Naive thymus-derived CD4-positive, alpha-beta T cell (primary cell): ENCODE data around the gene BRI3. TPM values are rescaled to one million over a fixed set of nuclear protein-coding genes. Genes with fewer than 3 reads are reported as not detected.

Experiments
- ATAC-seq: fragments of 150-1000 bp; cut with Tn5 transposase; 2 replicates; pipeline ENCODE4 v1.10.0; 2021; ENCODE audit warnings: mild to moderate bottlenecking, moderate library complexity
- CTCF ChIA-PET: fragments of 350-600 bp; sonication (Branson Sonifier 250); formaldehyde crosslinking; loops from one replicate; lab custom pipeline; 2021; ENCODE audit warnings: antibody characterized with exemption; lab: Charles Lee
- POLR2A ChIA-PET: fragments of 350-600 bp; sonication (Branson Sonifier 250); formaldehyde crosslinking; loops from one replicate; lab custom pipeline; 2021; ENCODE audit warnings: antibody characterized with exemption, inconsistent platforms; lab: Charles Lee
- DNase-seq, 9 donors: peaks; one replicate each; pipeline versions ENCODE4 v3.0.0 to v3.0.0-alpha.2; 2020 to 2022; ENCODE audit warnings: mixed read lengths in 1 of 9
- H3K27ac ChIP-seq: one replicate; pipeline ENCODE4 v1.7.0; 2013; ENCODE audit warnings: mild to moderate bottlenecking, low read depth, low read length, moderate library complexity
- H3K27me3 ChIP-seq, 2 donors: one replicate each; pipeline ENCODE4 v1.7.0; 2013; ENCODE audit warnings: low read length in 2 of 2, mild to moderate bottlenecking in 2 of 2, moderate library complexity in 2 of 2; ENCODE audit not compliant: control insufficient read depth in 2 of 2, insufficient read depth in 2 of 2
- H3K36me3 ChIP-seq, 3 experiments: 1 replicate in 2 of 3; 2 replicates in 1 of 3; pipeline ENCODE4 v1.7.0; 2013; ENCODE audit warnings: low read length in 3 of 3, mild to moderate bottlenecking in 3 of 3, moderate library complexity in 1 of 3; ENCODE audit not compliant: insufficient read depth in 3 of 3, control insufficient read depth in 2 of 3
- H3K4me1 ChIP-seq, 2 donors: one replicate each; pipeline ENCODE4 v1.7.0; 2013; ENCODE audit warnings: low read length in 2 of 2, mild to moderate bottlenecking in 2 of 2, moderate library complexity in 1 of 2; ENCODE audit not compliant: control insufficient read depth in 2 of 2, insufficient read depth in 2 of 2
- H3K4me3 ChIP-seq: 2 replicates; pipeline ENCODE4 v1.7.0; 2013; ENCODE audit warnings: mild to moderate bottlenecking, low read length
- H3K9me3 ChIP-seq, 3 experiments: 1 replicate in 2 of 3; 2 replicates in 1 of 3; pipeline ENCODE4 v1.7.0; 2013; ENCODE audit warnings: low read length in 3 of 3; ENCODE audit not compliant: control insufficient read depth in 2 of 3
- H3K27ac Mint-ChIP-seq, 9 donors: one replicate each; pipeline ENCODE4 v1.8.0; 2020 to 2022; ENCODE audit warnings: mixed read lengths in 9 of 9, mild to moderate bottlenecking in 8 of 9, moderate library complexity in 5 of 9, inconsistent platforms in 2 of 9
- H3K27me3 Mint-ChIP-seq, 5 donors: one replicate each; pipeline ENCODE4 v1.8.0; 2021 to 2022; ENCODE audit warnings: mixed read lengths in 5 of 5, mild to moderate bottlenecking in 1 of 5
- H3K36me3 Mint-ChIP-seq, 5 donors: one replicate each; pipeline ENCODE4 v1.8.0; 2020 to 2022; ENCODE audit warnings: mixed read lengths in 5 of 5, mild to moderate bottlenecking in 3 of 5, inconsistent platforms in 1 of 5
- H3K4me1 Mint-ChIP-seq, 7 donors: one replicate each; pipeline ENCODE4 v1.8.0; 2020 to 2022; ENCODE audit warnings: mixed read lengths in 7 of 7, mild to moderate bottlenecking in 3 of 7, inconsistent platforms in 1 of 7
- H3K4me3 Mint-ChIP-seq, 10 donors: one replicate each; pipeline ENCODE4 v1.8.0; 2020 to 2022; ENCODE audit warnings: mild to moderate bottlenecking in 10 of 10, mixed read lengths in 10 of 10, moderate library complexity in 6 of 10, inconsistent platforms in 2 of 10
- H3K9me3 Mint-ChIP-seq, 11 donors: one replicate each; pipeline ENCODE4 v1.8.0; 2020 to 2022; ENCODE audit warnings: mixed read lengths in 11 of 11, mild to moderate bottlenecking in 4 of 11, inconsistent platforms in 1 of 11, moderate library complexity in 1 of 11
- intact Hi-C, 2 donors: fragments of 100-400 bp; cut with micrococcal nuclease; formaldehyde crosslinking; loops; one replicate each; pipeline ENCODE4 v1.15.1; 2023
- polyA plus RNA-seq, 2 donors: library from polyadenylated mRNA; unstranded; fragments of 300-500 nt; fragmentation: Illumina TruSeq; gene quantifications; one replicate each; pipeline ENCODE4 v1.2.3, GENCODE V29; 2021
- total RNA-seq, 6 experiments: library from RNA in 5 of 6; stranded (reverse) in 5 of 6; gene quantifications; 1 replicate in 5 of 6; 2 replicates in 1 of 6; pipeline ENCODE4 v1.2.3 and lab custom pipeline; 2021 to 2026

The BRI3 gene
- total and polyA plus RNA-seq, 7 experiments from 2014 or later = 17.8 to 194 (median 82.4) TPM

- H3K27ac Mint-ChIP-seq = no peak overlapping the region
- peaks cover 3 to 29% (median 11%) of the 10 kb centered on the region in 5 donors for H3K36me3 Mint-ChIP-seq
- H3K9me3 Mint-ChIP-seq = no peaks in the 10 kb centered on the region
- Histone ChIP-seq H3K27me3 (no peaks in the 10 kb centered on the region), H3K9me3 (no peaks in the 10 kb centered on the region), H3K36me3 (peaks cover 0 to 83% (median 12%) of the 10 kb centered on the region in 3 experiments), H3K27ac (no peak overlapping the region), H3K4me3 (no peak overlapping the region), H3K4me1 (peaks cover 0 to 11% of the 10 kb centered on the region in 2 donors)
- ChIA-PET POLR2A (interaction anchor here (0.9 to 1.4 kb wide), 2 partner anchors 9 to 40 kb away, joined by 3 to 7 read pairs; no protein-coding TSS in a partner anchor), CTCF (no interaction called here)
- peaks cover 3 to 23% (median 9%) of the 10 kb centered on the region in 7 donors for H3K4me1 Mint-ChIP-seq
- no peak overlapping the region for H3K4me3 Mint-ChIP-seq
- DNase-seq = no peak
- ATAC-seq = no peak
- H3K27me3 Mint-ChIP-seq = no peaks in the 10 kb centered on the region
- intact Hi-C loops = no loop called here
These were observed 39.1 kb upstream of the BRI3 start for GRCh38 chr7:98242342-98242741.

- peak overlapping the region; percentile 14 for H3K27ac ChIP-seq
- peaks cover 3 to 33% (median 13%) of the 10 kb centered on the region in 5 donors for H3K36me3 Mint-ChIP-seq
These were observed 38.6 kb upstream of the BRI3 start for GRCh38 chr7:98242934-98243333.

GRCh38 chr7:98244871-98245270 is 36.6 kb upstream of the BRI3 start:
- no peak overlapping the region for H3K27ac ChIP-seq
- peaks cover 0 to 65% (median 12%) of the 10 kb centered on the region in 3 experiments for H3K36me3 ChIP-seq
- Mint-ChIP-seq H3K27ac (peak overlapping the region in 4 of 9 donors; percentile 5 to 100 (median 42)), H3K27me3 (no peaks in the 10 kb centered on the region), H3K4me3 (no peak overlapping the region), H3K4me1 (peaks cover 21 to 45% (median 31%) of the 10 kb centered on the region in 7 donors), H3K36me3 (peaks cover 0 to 23% (median 15%) of the 10 kb centered on the region in 5 donors), H3K9me3 (no peaks in the 10 kb centered on the region)
- ChIA-PET POLR2A (interaction anchor here (0.7 kb wide), 1 partner anchor 12 kb away, joined by 3 read pairs; no protein-coding TSS in a partner anchor), CTCF (no interaction called here)
- H3K4me3 ChIP-seq = no peak overlapping the region
- H3K9me3 ChIP-seq = no peaks in the 10 kb centered on the region
- H3K27me3 ChIP-seq = no peaks in the 10 kb centered on the region
- ATAC-seq (no peak), DNase-seq (no peak)
- H3K4me1 ChIP-seq = peaks cover 14 to 36% of the 10 kb centered on the region in 2 donors
- intact Hi-C loops = no loop called here

More at GRCh38 chr7:98242934-98243333, 38.6 kb upstream of the BRI3 start:
- no peaks in the 10 kb centered on the region for H3K27me3 Mint-ChIP-seq
- H3K36me3 ChIP-seq = peaks cover 0 to 81% (median 12%) of the 10 kb centered on the region in 3 experiments
- ChIA-PET POLR2A (no interaction called here), CTCF (interaction anchor here (1.1 kb wide), 1 partner anchor 220 kb away, joined by 3 read pairs; no protein-coding TSS in a partner anchor)
- no peaks in the 10 kb centered on the region for H3K27me3 ChIP-seq
- no peaks in the 10 kb centered on the region for H3K9me3 Mint-ChIP-seq
- intact Hi-C loops = no loop called here
- peak overlapping the region in 1 of 9 donors; percentile 59 for H3K27ac Mint-ChIP-seq
- peaks cover 5 to 29% (median 15%) of the 10 kb centered on the region in 7 donors for H3K4me1 Mint-ChIP-seq
- no peaks in the 10 kb centered on the region for H3K9me3 ChIP-seq
- DNase-seq = no peak
- no peak overlapping the region for H3K4me3 Mint-ChIP-seq
- no peak overlapping the region for H3K4me3 ChIP-seq
- peaks cover 0 to 17% of the 10 kb centered on the region in 2 donors for H3K4me1 ChIP-seq
- no peak for ATAC-seq

DNA sequence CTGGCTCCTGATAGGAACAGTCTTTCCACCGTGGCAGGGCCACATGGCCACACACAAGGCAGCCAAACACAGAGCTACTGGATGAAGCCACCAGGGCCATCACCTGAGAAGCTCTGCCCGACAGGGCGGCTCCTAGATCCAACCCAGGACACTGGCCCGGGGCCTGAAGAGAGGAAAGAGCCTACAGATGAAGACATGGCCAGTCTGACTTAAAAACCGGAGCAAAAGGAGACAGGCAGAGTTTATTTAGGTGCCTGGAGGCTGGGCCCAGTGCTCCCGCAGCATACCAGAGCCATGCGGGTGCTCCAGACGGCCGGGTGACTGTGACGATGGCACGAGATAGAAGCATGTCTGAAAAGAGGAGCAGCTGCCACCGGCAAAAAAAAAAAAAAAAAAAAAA is 33.3 kb upstream of the BRI3 start:
- Mint-ChIP-seq H3K36me3 (peaks cover 0 to 21% (median 9%) of the 10 kb centered on the region in 5 donors), H3K9me3 (peaks cover 0 to 2% (median 0%) of the 10 kb centered on the region in 11 donors), H3K4me3 (peak overlapping the region; percentile 44 to 97 (median 78)), H3K27ac (peak overlapping the region; percentile 82 to 100 (median 99)), H3K27me3 (no peaks in the 10 kb centered on the region), H3K4me1 (peaks cover 29 to 63% (median 48%) of the 10 kb centered on the region in 7 donors)
- ChIA-PET CTCF (no interaction called here), POLR2A (interaction anchor here (0.8 to 6.7 kb wide), 5 partner anchors 13 to 46 kb away, joined by 3 to 106 read pairs (median 3); partner anchors contain the start of gene BRI3)
- Histone ChIP-seq H3K27ac (peak overlapping the region; percentile 83), H3K27me3 (no peaks in the 10 kb centered on the region), H3K36me3 (peaks cover 0 to 44% (median 4%) of the 10 kb centered on the region in 3 experiments), H3K4me3 (no peak overlapping the region), H3K9me3 (no peaks in the 10 kb centered on the region), H3K4me1 (peaks cover 37 to 48% of the 10 kb centered on the region in 2 donors)
- ATAC-seq (no peak), DNase-seq (no peak)
- intact Hi-C loops = no loop called here

- no peak overlapping the region for H3K4me3 ChIP-seq
- POLR2A ChIA-PET = interaction anchor here (0.6 to 6.7 kb wide), 5 partner anchors 31 to 277 kb away, joined by 3 to 106 read pairs (median 3); partner anchors contain the start of gene BRI3
- H3K9me3 Mint-ChIP-seq = peaks cover 0 to 2% (median 0%) of the 10 kb centered on the region in 11 donors
- ATAC-seq (no peak), DNase-seq (peak in 2 of 9 donors; percentile 11 to 26)
- H3K36me3 ChIP-seq = peaks cover 0 to 34% (median 0%) of the 10 kb centered on the region in 3 experiments
- peak overlapping the region; percentile 70 to 98 (median 91) for H3K4me3 Mint-ChIP-seq
- no peaks in the 10 kb centered on the region for H3K9me3 ChIP-seq
- peaks cover 0 to 21% (median 9%) of the 10 kb centered on the region in 5 donors for H3K36me3 Mint-ChIP-seq
- no peaks in the 10 kb centered on the region for H3K27me3 ChIP-seq
- intact Hi-C loops = no loop called here
- H3K27me3 Mint-ChIP-seq = no peaks in the 10 kb centered on the region
- H3K4me1 Mint-ChIP-seq = peaks cover 33 to 67% (median 52%) of the 10 kb centered on the region in 7 donors
- peak overlapping the region; percentile 83 for H3K27ac ChIP-seq
- H3K4me1 ChIP-seq = peaks cover 38 to 48% of the 10 kb centered on the region in 2 donors
- CTCF ChIA-PET = interaction anchor here (0.7 kb wide), 2 partner anchors 81 to 86 kb away, joined by 3 to 4 read pairs; no protein-coding TSS in a partner anchor
- H3K27ac Mint-ChIP-seq = peak overlapping the region; percentile 90 to 100 (median 99)
These were observed 32.4 kb upstream of the BRI3 start for GRCh38 chr7:98249106-98249505.

GRCh38 chr7:98250789-98251188 is 30.7 kb upstream of the BRI3 start:
- POLR2A ChIA-PET = interaction anchor here (0.6 to 6.7 kb wide), 23 partner anchors 9 to 1249 kb away, joined by 3 to 106 read pairs (median 5); partner anchors contain the start of genes ASNS, BHLHA15, BRI3 and LMTK2
- H3K27ac ChIP-seq = peak overlapping the region; percentile 83
- Mint-ChIP-seq H3K36me3 (peaks cover 5 to 27% (median 15%) of the 10 kb centered on the region in 5 donors), H3K27ac (peak overlapping the region; percentile 90 to 100 (median 99)), H3K4me3 (peak overlapping the region; percentile 88 to 98 (median 94)), H3K9me3 (peaks cover 0 to 2% (median 0%) of the 10 kb centered on the region in 11 donors), H3K27me3 (no peaks in the 10 kb centered on the region), H3K4me1 (peaks cover 41 to 73% (median 59%) of the 10 kb centered on the region in 7 donors)
- peak; percentile 40 for ATAC-seq
- intact Hi-C loops = loop anchor here (1.0 to 5.0 kb wide), 13 partner anchors 9 to 629 kb away; partner anchors contain the start of genes BRI3 (in 2 of the 2), ASNS (in 1 of the 2), BAIAP2L1 (in 1 of the 2) and BHLHA15 (in 1 of the 2)
- peaks cover 0 to 25% (median 0%) of the 10 kb centered on the region in 3 experiments for H3K36me3 ChIP-seq
- peaks cover 38 to 40% of the 10 kb centered on the region in 2 donors for H3K4me1 ChIP-seq
- CTCF ChIA-PET = interaction anchor here (1.0 to 1.4 kb wide), 4 partner anchors 30 to 48 kb away, joined by 3 to 4 read pairs (median 3); partner anchors contain the start of gene BHLHA15
- no peaks in the 10 kb centered on the region for H3K9me3 ChIP-seq
- H3K27me3 ChIP-seq = no peaks in the 10 kb centered on the region
- H3K4me3 ChIP-seq = peak overlapping the region; percentile 91
- DNase-seq = peak in 8 of 9 donors; percentile 42 to 76 (median 69)
